Measurements from ENCODE around the gene ST3GAL5. TPM values are rescaled to one million over a fixed set of nuclear protein-coding genes. Genes with fewer than 3 reads are reported as not detected.

The ST3GAL5 gene
- total RNA-seq, 5 donors from 2014 or later (not counting 1 experiment from before 2014, with no cell fraction given): 22.8 to 56.2 (median 31.9) TPM

DNA sequence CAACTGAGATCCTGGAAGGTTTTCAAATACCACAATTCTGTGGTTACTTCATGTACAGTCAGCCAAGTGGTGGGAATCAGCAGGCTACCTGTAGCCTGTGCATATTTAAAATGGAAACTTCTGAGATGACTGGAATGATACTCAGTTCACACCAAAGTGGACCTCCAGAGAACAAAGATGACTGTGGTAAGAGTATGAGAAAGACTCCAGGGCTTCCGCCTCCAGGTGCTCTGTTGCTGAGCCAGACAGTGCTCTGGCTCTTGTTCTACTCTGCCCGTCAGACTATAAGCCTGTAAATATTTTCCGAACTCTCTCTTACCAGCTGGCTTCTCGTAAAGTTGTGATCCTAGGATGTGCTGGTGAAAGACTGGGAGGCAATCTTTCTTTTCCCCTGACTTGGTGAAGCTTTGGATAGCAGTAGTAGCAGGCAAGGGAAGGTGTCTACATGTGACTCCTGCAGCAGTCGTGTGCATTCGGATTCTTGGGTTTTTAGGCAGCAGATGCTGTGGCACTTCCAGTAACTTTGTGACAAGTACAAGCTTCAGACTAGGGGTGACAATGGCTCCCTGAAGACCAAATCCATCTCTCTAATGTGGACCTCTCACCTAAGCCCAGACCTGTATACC, 23.1 kb downstream of the ST3GAL5 start:
- DNase-seq: no peak
- H3K4me1 ChIP-seq (ENCODE audit: control insufficient read depth in 1 of 2, extremely low read depth in 1 of 2, insufficient read depth in 2 of 2, low read length in 2 of 2): peaks cover 2 to 33% of the 10 kb centered on the region in 2 experiments
- H3K36me3 ChIP-seq (ENCODE audit: control insufficient read depth in 2 of 2, extremely low read depth in 1 of 2, insufficient read depth in 1 of 2, low read length in 1 of 2): peaks cover 0 to 20% of the 10 kb centered on the region in 2 donors
- no peaks in the 10 kb centered on the region for H3K27me3 ChIP-seq (replicated peaks in 1 of 2; ENCODE audit: control insufficient read depth in 2 of 2, extremely low read depth in 1 of 2, insufficient read depth in 2 of 2, low read length in 1 of 2)
- WGBS (ENCODE audit: insufficient coverage): 76% methylated on average over 4 of the region's 6 CpGs
- H3K9me3 Mint-ChIP-seq: no peaks in the 10 kb centered on the region
- H3K36me3 Mint-ChIP-seq: peaks cover 23% of the 10 kb centered on the region
- no peak overlapping the region for H3K4me3 Mint-ChIP-seq
- ChIA-PET CTCF (interaction anchor here in 1 of 2 donors (1.1 to 1.8 kb wide), 3 partner anchors 13 to 38 kb away, joined by 5 to 6 read pairs (median 5); partner anchors contain the start of gene ST3GAL5), POLR2A (no interaction called here)
- no peak overlapping the region for H3K4me3 ChIP-seq (ENCODE audit: control insufficient read depth in 1 of 2, extremely low read depth in 1 of 2, low read length in 1 of 2)
- peaks cover 68 to 74% (median 69%) of the 10 kb centered on the region in 3 donors for H3K4me1 Mint-ChIP-seq
- peak overlapping the region; percentile 73 to 88 for H3K27ac Mint-ChIP-seq
- H3K27ac ChIP-seq (ENCODE audit: low read length): peak overlapping the region; percentile 29
- no peaks in the 10 kb centered on the region for H3K9me3 ChIP-seq
- peak; percentile 20 to 58 (median 32) for ATAC-seq (replicated peaks in 1 of 4)
- H3K27me3 Mint-ChIP-seq: no peaks in the 10 kb centered on the region

DNA sequence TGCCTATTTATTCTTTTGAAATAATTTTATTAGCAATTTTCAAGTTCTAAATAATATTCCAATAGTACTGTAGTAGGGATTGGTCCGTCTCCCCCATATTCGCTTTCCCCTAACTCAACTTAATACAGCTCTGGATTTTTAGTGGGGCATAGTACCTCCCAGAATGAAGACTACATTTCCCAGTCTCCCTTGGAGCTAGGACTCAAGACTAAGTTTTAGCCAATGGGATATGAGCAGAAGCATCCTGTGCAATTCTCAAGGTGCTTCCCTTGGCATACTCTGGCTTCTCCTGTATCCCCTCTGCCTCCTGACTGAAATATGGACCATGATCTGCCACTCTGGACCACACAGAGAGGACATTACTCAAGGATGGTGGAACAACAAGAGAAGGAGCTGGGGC, 24.1 kb downstream of the ST3GAL5 start:
- no peak for DNase-seq
- Mint-ChIP-seq H3K4me1 (peaks cover 69 to 80% (median 72%) of the 10 kb centered on the region in 3 donors), H3K27ac (peak overlapping the region; percentile 55 to 70), H3K4me3 (no peak overlapping the region), H3K27me3 (no peaks in the 10 kb centered on the region), H3K9me3 (no peaks in the 10 kb centered on the region), H3K36me3 (peaks cover 24% of the 10 kb centered on the region)
- no CpG with 5 or more reads among the region's 2 CpGs for WGBS (ENCODE audit: insufficient coverage)
- Histone ChIP-seq H3K36me3 (ENCODE audit: control insufficient read depth in 2 of 2, extremely low read depth in 1 of 2, insufficient read depth in 1 of 2, low read length in 1 of 2) (peaks cover 0 to 19% of the 10 kb centered on the region in 2 donors), H3K9me3 (no peaks in the 10 kb centered on the region), H3K27me3 (replicated peaks in 1 of 2; ENCODE audit: control insufficient read depth in 2 of 2, extremely low read depth in 1 of 2, insufficient read depth in 2 of 2, low read length in 1 of 2) (no peaks in the 10 kb centered on the region), H3K4me3 (ENCODE audit: control insufficient read depth in 1 of 2, extremely low read depth in 1 of 2, low read length in 1 of 2) (no peak overlapping the region), H3K4me1 (ENCODE audit: control insufficient read depth in 1 of 2, extremely low read depth in 1 of 2, insufficient read depth in 2 of 2, low read length in 2 of 2) (peaks cover 2 to 38% of the 10 kb centered on the region in 2 experiments), H3K27ac (ENCODE audit: low read length) (no peak overlapping the region)
- ATAC-seq (replicated peaks in 1 of 4): no peak
- POLR2A ChIA-PET: interaction anchor here in 1 of 2 donors (0.5 kb wide), 1 partner anchor 130 kb away, joined by 7 read pairs; no protein-coding TSS in a partner anchor
- CTCF ChIA-PET: interaction anchor here in 1 of 2 donors (0.6 to 1.8 kb wide), 4 partner anchors 14 to 250 kb away, joined by 3 to 6 read pairs (median 5); partner anchors contain the start of gene ST3GAL5

DNA sequence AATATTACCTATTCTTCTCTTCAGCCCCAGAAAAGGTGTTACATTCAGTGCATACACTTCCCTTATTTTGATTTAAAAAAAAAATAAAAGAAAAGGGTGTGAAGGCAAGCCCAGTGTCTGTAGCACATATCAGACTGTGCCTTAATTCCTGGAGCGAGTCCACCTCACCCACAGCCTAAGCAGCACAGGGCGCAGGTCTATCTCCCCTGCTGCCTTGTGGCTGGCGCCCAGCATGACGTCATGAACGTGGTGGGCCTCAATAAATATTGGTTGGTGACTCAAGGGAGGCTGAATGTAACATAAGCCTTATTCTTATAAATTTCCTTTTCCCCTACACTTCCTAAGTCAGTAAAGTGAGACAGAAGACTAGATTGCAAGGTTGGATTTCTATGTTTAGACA, 26.4 kb downstream of the ST3GAL5 start:
- Mint-ChIP-seq H3K9me3 (no peaks in the 10 kb centered on the region), H3K4me1 (peaks cover 68 to 83% (median 75%) of the 10 kb centered on the region in 3 donors), H3K4me3 (no peak overlapping the region), H3K27me3 (no peaks in the 10 kb centered on the region), H3K36me3 (peaks cover 29% of the 10 kb centered on the region), H3K27ac (peak overlapping the region; percentile 84 to 95)
- WGBS (ENCODE audit: insufficient coverage): no CpG with 5 or more reads among the region's 5 CpGs
- Histone ChIP-seq H3K27me3 (replicated peaks in 1 of 2; ENCODE audit: control insufficient read depth in 2 of 2, extremely low read depth in 1 of 2, insufficient read depth in 2 of 2, low read length in 1 of 2) (no peaks in the 10 kb centered on the region), H3K4me1 (ENCODE audit: control insufficient read depth in 1 of 2, extremely low read depth in 1 of 2, insufficient read depth in 2 of 2, low read length in 2 of 2) (peaks cover 2 to 41% of the 10 kb centered on the region in 2 experiments), H3K9me3 (no peaks in the 10 kb centered on the region), H3K27ac (ENCODE audit: low read length) (peak overlapping the region; percentile 55), H3K4me3 (ENCODE audit: control insufficient read depth in 1 of 2, extremely low read depth in 1 of 2, low read length in 1 of 2) (no peak overlapping the region), H3K36me3 (ENCODE audit: control insufficient read depth in 2 of 2, extremely low read depth in 1 of 2, insufficient read depth in 1 of 2, low read length in 1 of 2) (peaks cover 0 to 31% of the 10 kb centered on the region in 2 donors)
- DNase-seq (peak in 32 of 35 experiments; percentile 16 to 77 (median 44)), ATAC-seq (replicated peaks in 1 of 4) (peak in 2 of 4 experiments; percentile 58 to 75)
- ChIA-PET CTCF (interaction anchor here in 1 of 2 donors (0.6 to 0.9 kb wide), 2 partner anchors 27 to 42 kb away, joined by 3 to 9 read pairs; no protein-coding TSS in a partner anchor), POLR2A (no interaction called here)

GRCh38 chr2:85861650-85862049, 27.1 kb downstream of the ST3GAL5 start:
- H3K36me3 Mint-ChIP-seq: peaks cover 30% of the 10 kb centered on the region
- Histone ChIP-seq H3K36me3 (ENCODE audit: control insufficient read depth in 2 of 2, extremely low read depth in 1 of 2, insufficient read depth in 1 of 2, low read length in 1 of 2) (peaks cover 0 to 30% of the 10 kb centered on the region in 2 donors), H3K4me1 (ENCODE audit: control insufficient read depth in 1 of 2, extremely low read depth in 1 of 2, insufficient read depth in 2 of 2, low read length in 2 of 2) (peaks cover 2 to 36% of the 10 kb centered on the region in 2 experiments), H3K27me3 (replicated peaks in 1 of 2; ENCODE audit: control insufficient read depth in 2 of 2, extremely low read depth in 1 of 2, insufficient read depth in 2 of 2, low read length in 1 of 2) (no peaks in the 10 kb centered on the region), H3K4me3 (ENCODE audit: control insufficient read depth in 1 of 2, extremely low read depth in 1 of 2, low read length in 1 of 2) (no peak overlapping the region), H3K9me3 (no peaks in the 10 kb centered on the region), H3K27ac (ENCODE audit: low read length) (peak overlapping the region; percentile 55)
- ChIA-PET CTCF (interaction anchor here in 1 of 2 donors (0.7 kb wide), 2 partner anchors 28 to 34 kb away, joined by 3 to 4 read pairs; no protein-coding TSS in a partner anchor), POLR2A (interaction anchor here in 1 of 2 donors (0.7 kb wide), 1 partner anchor 8 kb away, joined by 4 read pairs; no protein-coding TSS in a partner anchor)
- H3K27me3 Mint-ChIP-seq: no peaks in the 10 kb centered on the region
- peaks cover 62 to 77% (median 69%) of the 10 kb centered on the region in 3 donors for H3K4me1 Mint-ChIP-seq
- H3K4me3 Mint-ChIP-seq: peak overlapping the region; percentile 37 to 66 (median 39)
- no peak for ATAC-seq (replicated peaks in 1 of 4)
- H3K27ac Mint-ChIP-seq: peak overlapping the region; percentile 84 to 95
- DNase-seq: peak in 1 of 35 experiments; percentile 38
- H3K9me3 Mint-ChIP-seq: no peaks in the 10 kb centered on the region
- WGBS (ENCODE audit: insufficient coverage): no CpG with 5 or more reads among the region's 5 CpGs

GRCh38 chr2:85861180-85861579, 27.6 kb downstream of the ST3GAL5 start:
- peaks cover 2 to 32% of the 10 kb centered on the region in 2 experiments for H3K4me1 ChIP-seq (ENCODE audit: control insufficient read depth in 1 of 2, extremely low read depth in 1 of 2, insufficient read depth in 2 of 2, low read length in 2 of 2)
- CTCF ChIA-PET: interaction anchor here in 1 of 2 donors (0.7 kb wide), 1 partner anchor 29 kb away, joined by 4 read pairs; no protein-coding TSS in a partner anchor
- peak overlapping the region; percentile 37 to 66 (median 39) for H3K4me3 Mint-ChIP-seq
- H3K36me3 ChIP-seq (ENCODE audit: control insufficient read depth in 2 of 2, extremely low read depth in 1 of 2, insufficient read depth in 1 of 2, low read length in 1 of 2): peaks cover 0 to 30% of the 10 kb centered on the region in 2 donors
- no CpG with 5 or more reads among the region's 1 CpG for WGBS (ENCODE audit: insufficient coverage)
- H3K4me3 ChIP-seq (ENCODE audit: control insufficient read depth in 1 of 2, extremely low read depth in 1 of 2, low read length in 1 of 2): no peak overlapping the region
- H3K27ac ChIP-seq (ENCODE audit: low read length): peak overlapping the region; percentile 55
- POLR2A ChIA-PET: interaction anchor here in 1 of 2 donors (0.7 kb wide), 1 partner anchor 7 kb away, joined by 4 read pairs; no protein-coding TSS in a partner anchor
- H3K36me3 Mint-ChIP-seq: peaks cover 34% of the 10 kb centered on the region
- H3K27me3 Mint-ChIP-seq: no peaks in the 10 kb centered on the region
- H3K9me3 Mint-ChIP-seq: no peaks in the 10 kb centered on the region
- H3K27ac Mint-ChIP-seq: peak overlapping the region; percentile 84 to 95
- peak in 3 of 4 experiments; percentile 48 to 52 (median 49) for ATAC-seq (replicated peaks in 1 of 4)
- H3K4me1 Mint-ChIP-seq: peaks cover 58 to 75% (median 67%) of the 10 kb centered on the region in 3 donors
- H3K27me3 ChIP-seq (replicated peaks in 1 of 2; ENCODE audit: control insufficient read depth in 2 of 2, extremely low read depth in 1 of 2, insufficient read depth in 2 of 2, low read length in 1 of 2): no peaks in the 10 kb centered on the region
- H3K9me3 ChIP-seq: no peaks in the 10 kb centered on the region
- peak in 1 of 35 experiments; percentile 63 for DNase-seq

- no CpG with 5 or more reads among the region's 3 CpGs for WGBS (ENCODE audit: insufficient coverage)
- DNase-seq (no peak), ATAC-seq (replicated peaks in 1 of 4) (no peak)
- Histone ChIP-seq H3K4me3 (ENCODE audit: control insufficient read depth in 1 of 2, extremely low read depth in 1 of 2, low read length in 1 of 2) (no peak overlapping the region), H3K27me3 (replicated peaks in 1 of 2; ENCODE audit: control insufficient read depth in 2 of 2, extremely low read depth in 1 of 2, insufficient read depth in 2 of 2, low read length in 1 of 2) (no peaks in the 10 kb centered on the region), H3K27ac (ENCODE audit: low read length) (no peak overlapping the region), H3K36me3 (ENCODE audit: control insufficient read depth in 2 of 2, extremely low read depth in 1 of 2, insufficient read depth in 1 of 2, low read length in 1 of 2) (peaks cover 0 to 30% of the 10 kb centered on the region in 2 donors), H3K4me1 (ENCODE audit: control insufficient read depth in 1 of 2, extremely low read depth in 1 of 2, insufficient read depth in 2 of 2, low read length in 2 of 2) (peaks cover 12 to 36% of the 10 kb centered on the region in 2 experiments), H3K9me3 (no peaks in the 10 kb centered on the region)
- H3K36me3 Mint-ChIP-seq: peaks cover 52% of the 10 kb centered on the region
- peaks cover 59 to 80% (median 74%) of the 10 kb centered on the region in 3 donors for H3K4me1 Mint-ChIP-seq
- no peaks in the 10 kb centered on the region for H3K27me3 Mint-ChIP-seq
- H3K27ac Mint-ChIP-seq: peak overlapping the region; percentile 66 to 84
- ChIA-PET POLR2A (no interaction called here), CTCF (no interaction called here)
- no peak overlapping the region for H3K4me3 Mint-ChIP-seq
- peaks cover 2 to 10% (median 4%) of the 10 kb centered on the region in 3 donors for H3K9me3 Mint-ChIP-seq
Observed at GRCh38 chr2:85858841-85859240, 29.9 kb downstream of the ST3GAL5 start.

Measured in T-cell (primary cell).